A549 (cell line): ENCODE data around the gene ZSCAN16. TPM values are rescaled to one million over a fixed set of nuclear protein-coding genes. Genes with fewer than 3 reads are reported as not detected.

Experiments
- BHLHE40 ChIP-seq: IDR thresholded peaks from 2 replicates; pipeline ENCODE4 v1.6.1; 2012; ENCODE audit warnings: low read depth, low read length, inconsistent platforms
- CBX8 ChIP-seq: fragments of 200-600 bp; sonication (generic); IDR thresholded peaks from 2 replicates; pipeline ENCODE4 v1.6.1; 2016
- CHD4 ChIP-seq: fragments of 200-600 bp; sonication (generic); IDR thresholded peaks from 2 replicates; pipeline ENCODE4 v1.6.1; 2016; ENCODE audit warnings: antibody characterized with exemption, mild to moderate bottlenecking, borderline replicate concordance
- EHF ChIP-seq: fragments of 250-450 bp; sonication (Bioruptor Pico); IDR thresholded peaks from 2 replicates; pipeline ENCODE4 v1.5.0; 2020; ENCODE audit warnings: mild to moderate bottlenecking
- EHMT2 ChIP-seq: fragments of 200-600 bp; sonication (generic); IDR thresholded peaks from 2 replicates; pipeline ENCODE4 v1.6.1; 2016; ENCODE audit warnings: antibody characterized with exemption, low read depth, mild to moderate bottlenecking, moderate library complexity
- EP300 ChIP-seq, 2 experiments: fragments of >200 bp; sonication (Bioruptor Twin); formaldehyde crosslinking; IDR thresholded peaks; 2 replicates in 1 of 2; 3 replicates in 1 of 2; pipeline ENCODE4 v1.6.1; 2016 to 2017
- ESRRA ChIP-seq: fragments of 150-350 bp; IDR thresholded peaks from 2 replicates; pipeline ENCODE4 v1.6.1; 2014; ENCODE audit warnings: mild to moderate bottlenecking, low read length, borderline replicate concordance
- FOSL2 ChIP-seq, 2 experiments: fragments of 450-650 bp in 1 of 2; fragments of >200 bp in 1 of 2; sonication (Bioruptor Twin) in 1 of 2; formaldehyde crosslinking; IDR thresholded peaks; 2 replicates each; pipeline versions ENCODE4 v1.5.0 to v1.6.1; 2016 to 2020; ENCODE audit warnings: mild to moderate bottlenecking in 1 of 2, moderate library complexity in 1 of 2
- FOXS1 ChIP-seq: fragments of 250-450 bp; sonication (Bioruptor Pico); IDR thresholded peaks from 2 replicates; pipeline ENCODE4 v1.5.0; 2020; ENCODE audit warnings: mild to moderate bottlenecking, moderate library complexity
- GATA3 ChIP-seq: IDR thresholded peaks from 2 replicates; pipeline ENCODE4 v1.6.1; 2012; ENCODE audit warnings: borderline replicate concordance
- HDAC2 ChIP-seq: fragments of 200-600 bp; sonication (generic); IDR thresholded peaks from 2 replicates; pipeline ENCODE4 v1.6.1; 2016
- HEYL ChIP-seq: fragments of 250-450 bp; sonication (Bioruptor Pico); IDR thresholded peaks from 2 replicates; pipeline ENCODE4 v1.8.0; 2021; ENCODE audit warnings: mild to moderate bottlenecking, moderate library complexity
- NR3C1 ChIP-seq: fragments of >200 bp; sonication (Bioruptor Twin); formaldehyde crosslinking; IDR thresholded peaks from 3 replicates; pipeline ENCODE4 v1.6.1; 2017
- PHF8 ChIP-seq: fragments of 200-600 bp; sonication (generic); IDR thresholded peaks from 2 replicates; pipeline ENCODE4 v1.6.1; 2016; ENCODE audit warnings: low read depth, mild to moderate bottlenecking, antibody characterized with exemption, moderate library complexity, borderline replicate concordance
- RCOR1 ChIP-seq: fragments of 150-350 bp; IDR thresholded peaks from 2 replicates; pipeline ENCODE4 v1.6.1; 2014; ENCODE audit warnings: antibody characterized with exemption, low read length, low read depth
- RFX5 ChIP-seq: fragments of 450-650 bp; IDR thresholded peaks from 2 replicates; pipeline ENCODE4 v1.7.1; 2014; ENCODE audit warnings: antibody characterized with exemption, mild to moderate bottlenecking, moderate library complexity
- SMC3 ChIP-seq: fragments of >200 bp; sonication (Bioruptor Twin); formaldehyde crosslinking; IDR thresholded peaks from 3 replicates; pipeline ENCODE4 v1.6.1; 2018; ENCODE audit warnings: inconsistent platforms
- SREBF2 ChIP-seq: fragments of 450-650 bp; IDR thresholded peaks from 2 replicates; pipeline ENCODE4 v1.6.1; 2014; ENCODE audit warnings: mild to moderate bottlenecking, moderate library complexity
- ZC3H11A ChIP-seq: fragments of 450-650 bp; IDR thresholded peaks from 2 replicates; pipeline ENCODE4 v1.6.1; 2014; ENCODE audit warnings: antibody characterized with exemption, mild to moderate bottlenecking
- ZSCAN20 ChIP-seq: fragments of 250-450 bp; sonication (Bioruptor Pico); IDR thresholded peaks from 2 replicates; pipeline ENCODE4 v1.8.0; 2022; ENCODE audit warnings: mild to moderate bottlenecking, moderate library complexity
- polyA plus RNA-seq, 4 experiments: library from polyadenylated mRNA; depleted of rRNA in 3 of 4; stranded (reverse); fragments of >200 nt; fragmentation: RNase III in 1 of 4; extraction: RNeasy Plus Mini Kit Qiagen cat#74134 plus additional on column Dnase treatment in 1 of 4; gene quantifications; 2 replicates in 3 of 4; 3 replicates in 1 of 4; pipeline ENCODE4 v1.2.3, GENCODE V29; 2011 to 2017
- TF ChIP-seq, protein P1 (sequence below): IDR thresholded peaks from 2 replicates; pipeline ENCODE4 v1.6.1; 2012; ENCODE audit warnings: low read depth, borderline replicate concordance
- TF ChIP-seq, protein P2 (sequence below): fragments of 200-600 bp; sonication (generic); IDR thresholded peaks from 2 replicates; pipeline ENCODE4 v1.6.1; 2016; ENCODE audit warnings: antibody characterized with exemption, mild to moderate bottlenecking, moderate library complexity
- TF ChIP-seq, protein P3 (sequence below): fragments of >200 bp; sonication (Bioruptor Twin); formaldehyde crosslinking; IDR thresholded peaks from 3 replicates; pipeline ENCODE4 v1.6.1; 2016
- TF ChIP-seq, protein P4 (sequence below): fragments of >200 bp; sonication (Bioruptor Twin); formaldehyde crosslinking; IDR thresholded peaks from 3 replicates; pipeline ENCODE4 v1.5.1; 2016
- TF ChIP-seq, protein P5 (sequence below): fragments of 150-350 bp; IDR thresholded peaks from 2 replicates; pipeline ENCODE4 v1.6.1; 2014; ENCODE audit warnings: low read depth, mild to moderate bottlenecking, low read length

The ZSCAN16 gene
- polyA plus RNA-seq, 2 of the 4 experiments (the other 2 are of a cell fraction), result 5.7 to 6.0 TPM

DNA sequence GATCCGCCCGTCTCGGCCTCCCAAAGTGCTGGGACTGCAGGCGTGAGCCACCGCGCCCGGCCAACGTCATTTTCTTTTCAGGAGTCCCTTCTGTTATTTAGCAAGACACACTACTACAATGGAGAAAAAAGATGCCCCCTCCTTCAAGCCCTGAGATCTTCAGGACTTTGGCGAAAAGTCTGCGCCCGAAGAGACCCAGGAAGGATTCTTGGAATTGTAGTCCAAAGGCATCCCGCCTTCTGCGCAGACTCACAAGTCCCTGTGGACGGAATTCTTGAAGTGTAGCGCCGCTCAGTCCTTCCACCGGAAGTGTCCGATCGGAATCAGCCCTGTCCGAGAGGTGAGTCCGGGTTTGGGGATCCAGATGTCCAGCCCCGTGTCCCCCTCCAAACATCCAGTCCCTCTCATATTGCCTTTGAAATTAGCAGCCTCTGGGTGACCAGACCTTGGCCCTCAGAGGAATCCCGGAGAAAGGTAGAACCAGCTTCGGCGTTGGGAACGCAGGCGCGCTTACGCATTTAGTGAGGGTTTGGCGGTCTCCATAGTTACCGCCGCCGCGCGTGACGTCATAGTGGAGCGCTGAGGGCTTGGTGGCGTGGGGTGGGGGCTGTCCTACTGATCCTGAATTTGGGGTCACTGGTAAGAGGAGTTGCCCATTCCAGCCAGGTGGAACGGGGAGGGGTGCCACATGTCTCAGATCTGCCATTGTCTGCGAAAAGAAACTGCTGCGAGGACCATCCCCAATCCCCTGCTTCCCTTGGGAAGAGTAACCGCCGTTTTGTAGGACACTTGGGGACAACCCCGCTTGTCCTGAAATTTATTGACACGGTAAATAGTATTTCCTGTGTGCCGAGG lies 43.6 kb upstream of the ZSCAN16 start (continued):
- TF ChIP-seq SREBF2 (no peak), HDAC2 (no peak), SMC3 (no peak), GATA3 (0 out of 2 replicates have a peak, but pooled peaks have one; percentile 20), HEYL (CRISPR knock-in tag) (no peak), CBX8 (no peak), EHF (CRISPR knock-in tag) (no peak), RCOR1 (no peak), FOSL2 (IDR thresholded peaks at IDR 0.05) (no peak), FOSL2 (CRISPR knock-in tag; IDR thresholded peaks at IDR 0.05) (0 out of 2 replicates have a peak, but pooled peaks have one; percentile 26), FOXS1 (CRISPR knock-in tag) (no peak), EP300 (IDR thresholded peaks at IDR 0.05) (no peak), PHF8 (peak; percentile 39; the same call in 1 of the 2 replicates), ZSCAN20 (CRISPR knock-in tag) (no peak), NR3C1 (no peak), EHMT2 (no peak), BHLHE40 (no peak), RFX5 (peak; percentile 71; the same call in 1 of the 2 replicates), CHD4 (no peak), ZC3H11A (no peak), ESRRA (no peak)
- TF ChIP-seq, protein P1, sequence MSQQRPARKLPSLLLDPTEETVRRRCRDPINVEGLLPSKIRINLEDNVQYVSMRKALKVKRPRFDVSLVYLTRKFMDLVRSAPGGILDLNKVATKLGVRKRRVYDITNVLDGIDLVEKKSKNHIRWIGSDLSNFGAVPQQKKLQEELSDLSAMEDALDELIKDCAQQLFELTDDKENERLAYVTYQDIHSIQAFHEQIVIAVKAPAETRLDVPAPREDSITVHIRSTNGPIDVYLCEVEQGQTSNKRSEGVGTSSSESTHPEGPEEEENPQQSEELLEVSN, result no peak
- TF ChIP-seq, protein P2, sequence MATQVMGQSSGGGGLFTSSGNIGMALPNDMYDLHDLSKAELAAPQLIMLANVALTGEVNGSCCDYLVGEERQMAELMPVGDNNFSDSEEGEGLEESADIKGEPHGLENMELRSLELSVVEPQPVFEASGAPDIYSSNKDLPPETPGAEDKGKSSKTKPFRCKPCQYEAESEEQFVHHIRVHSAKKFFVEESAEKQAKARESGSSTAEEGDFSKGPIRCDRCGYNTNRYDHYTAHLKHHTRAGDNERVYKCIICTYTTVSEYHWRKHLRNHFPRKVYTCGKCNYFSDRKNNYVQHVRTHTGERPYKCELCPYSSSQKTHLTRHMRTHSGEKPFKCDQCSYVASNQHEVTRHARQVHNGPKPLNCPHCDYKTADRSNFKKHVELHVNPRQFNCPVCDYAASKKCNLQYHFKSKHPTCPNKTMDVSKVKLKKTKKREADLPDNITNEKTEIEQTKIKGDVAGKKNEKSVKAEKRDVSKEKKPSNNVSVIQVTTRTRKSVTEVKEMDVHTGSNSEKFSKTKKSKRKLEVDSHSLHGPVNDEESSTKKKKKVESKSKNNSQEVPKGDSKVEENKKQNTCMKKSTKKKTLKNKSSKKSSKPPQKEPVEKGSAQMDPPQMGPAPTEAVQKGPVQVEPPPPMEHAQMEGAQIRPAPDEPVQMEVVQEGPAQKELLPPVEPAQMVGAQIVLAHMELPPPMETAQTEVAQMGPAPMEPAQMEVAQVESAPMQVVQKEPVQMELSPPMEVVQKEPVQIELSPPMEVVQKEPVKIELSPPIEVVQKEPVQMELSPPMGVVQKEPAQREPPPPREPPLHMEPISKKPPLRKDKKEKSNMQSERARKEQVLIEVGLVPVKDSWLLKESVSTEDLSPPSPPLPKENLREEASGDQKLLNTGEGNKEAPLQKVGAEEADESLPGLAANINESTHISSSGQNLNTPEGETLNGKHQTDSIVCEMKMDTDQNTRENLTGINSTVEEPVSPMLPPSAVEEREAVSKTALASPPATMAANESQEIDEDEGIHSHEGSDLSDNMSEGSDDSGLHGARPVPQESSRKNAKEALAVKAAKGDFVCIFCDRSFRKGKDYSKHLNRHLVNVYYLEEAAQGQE, result no peak
- TF ChIP-seq, protein P3, sequence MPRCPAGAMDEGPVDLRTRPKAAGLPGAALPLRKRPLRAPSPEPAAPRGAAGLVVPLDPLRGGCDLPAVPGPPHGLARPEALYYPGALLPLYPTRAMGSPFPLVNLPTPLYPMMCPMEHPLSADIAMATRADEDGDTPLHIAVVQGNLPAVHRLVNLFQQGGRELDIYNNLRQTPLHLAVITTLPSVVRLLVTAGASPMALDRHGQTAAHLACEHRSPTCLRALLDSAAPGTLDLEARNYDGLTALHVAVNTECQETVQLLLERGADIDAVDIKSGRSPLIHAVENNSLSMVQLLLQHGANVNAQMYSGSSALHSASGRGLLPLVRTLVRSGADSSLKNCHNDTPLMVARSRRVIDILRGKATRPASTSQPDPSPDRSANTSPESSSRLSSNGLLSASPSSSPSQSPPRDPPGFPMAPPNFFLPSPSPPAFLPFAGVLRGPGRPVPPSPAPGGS, result no peak
- TF ChIP-seq, protein P4, sequence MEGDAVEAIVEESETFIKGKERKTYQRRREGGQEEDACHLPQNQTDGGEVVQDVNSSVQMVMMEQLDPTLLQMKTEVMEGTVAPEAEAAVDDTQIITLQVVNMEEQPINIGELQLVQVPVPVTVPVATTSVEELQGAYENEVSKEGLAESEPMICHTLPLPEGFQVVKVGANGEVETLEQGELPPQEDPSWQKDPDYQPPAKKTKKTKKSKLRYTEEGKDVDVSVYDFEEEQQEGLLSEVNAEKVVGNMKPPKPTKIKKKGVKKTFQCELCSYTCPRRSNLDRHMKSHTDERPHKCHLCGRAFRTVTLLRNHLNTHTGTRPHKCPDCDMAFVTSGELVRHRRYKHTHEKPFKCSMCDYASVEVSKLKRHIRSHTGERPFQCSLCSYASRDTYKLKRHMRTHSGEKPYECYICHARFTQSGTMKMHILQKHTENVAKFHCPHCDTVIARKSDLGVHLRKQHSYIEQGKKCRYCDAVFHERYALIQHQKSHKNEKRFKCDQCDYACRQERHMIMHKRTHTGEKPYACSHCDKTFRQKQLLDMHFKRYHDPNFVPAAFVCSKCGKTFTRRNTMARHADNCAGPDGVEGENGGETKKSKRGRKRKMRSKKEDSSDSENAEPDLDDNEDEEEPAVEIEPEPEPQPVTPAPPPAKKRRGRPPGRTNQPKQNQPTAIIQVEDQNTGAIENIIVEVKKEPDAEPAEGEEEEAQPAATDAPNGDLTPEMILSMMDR, result no peak
- TF ChIP-seq, protein P5, sequence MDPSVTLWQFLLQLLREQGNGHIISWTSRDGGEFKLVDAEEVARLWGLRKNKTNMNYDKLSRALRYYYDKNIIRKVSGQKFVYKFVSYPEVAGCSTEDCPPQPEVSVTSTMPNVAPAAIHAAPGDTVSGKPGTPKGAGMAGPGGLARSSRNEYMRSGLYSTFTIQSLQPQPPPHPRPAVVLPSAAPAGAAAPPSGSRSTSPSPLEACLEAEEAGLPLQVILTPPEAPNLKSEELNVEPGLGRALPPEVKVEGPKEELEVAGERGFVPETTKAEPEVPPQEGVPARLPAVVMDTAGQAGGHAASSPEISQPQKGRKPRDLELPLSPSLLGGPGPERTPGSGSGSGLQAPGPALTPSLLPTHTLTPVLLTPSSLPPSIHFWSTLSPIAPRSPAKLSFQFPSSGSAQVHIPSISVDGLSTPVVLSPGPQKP, result peak; percentile 92
